Panc1 (cell line): ENCODE measurements around the gene ARL15. TPM values are rescaled to one million over a fixed set of nuclear protein-coding genes. Genes with fewer than 3 reads are reported as not detected.

Source experiments
- ATAC-seq: fragments of 200-7000 bp; cut with Tn5 transposase; 2 replicates; pipeline ENCODE4 v1.9.1; 2020; ENCODE audit warnings: mild to moderate bottlenecking, moderate library complexity
- BruUV-seq: library from RNA; stranded (reverse); fragments of 400-500 nt; replicated peaks from 2 replicates; lab custom pipeline; 2021; lab: Mats Ljungman, UMichigan
- CTCF ChIA-PET: fragments of 300-600 bp; sonication (Branson Sonifier 250); formaldehyde crosslinking; loops from one replicate; lab custom pipeline; 2022; ENCODE audit warnings: antibody characterized with exemption; lab: Charles Lee
- POLR2A ChIA-PET: fragments of 300-600 bp; sonication (Branson Sonifier 250); formaldehyde crosslinking; loops from one replicate; lab custom pipeline; 2022; ENCODE audit warnings: antibody characterized with exemption; lab: Charles Lee
- DNase-seq: peaks from one replicate; pipeline ENCODE4 v3.0.0-alpha.2; 2010; ENCODE audit warnings: low read depth, low spot score
- H3K27ac ChIP-seq: 2 replicates; pipeline ENCODE4 v1.5.1; 2011; ENCODE audit warnings: mild to moderate bottlenecking, low read length, inconsistent platforms
- H3K27me3 ChIP-seq: fragments of 200-500 bp; sonication (Bioruptor generic); 2 replicates; pipeline ENCODE4 v1.6.0; 2014; ENCODE audit warnings: low read length, inconsistent platforms; ENCODE audit not compliant: control insufficient read depth, insufficient read depth
- H3K36me3 ChIP-seq: fragments of 200-500 bp; sonication (Bioruptor generic); 2 replicates; pipeline ENCODE4 v1.5.1; 2014; ENCODE audit warnings: inconsistent platforms, mild to moderate bottlenecking, low read length, moderate library complexity; ENCODE audit not compliant: control insufficient read depth, insufficient read depth
- H3K4me1 ChIP-seq: 2 replicates; pipeline ENCODE4 v1.5.1; 2011; ENCODE audit warnings: inconsistent platforms, mild to moderate bottlenecking, low read length, moderate library complexity; ENCODE audit not compliant: control insufficient read depth, insufficient read depth
- H3K4me3 ChIP-seq, 2 experiments: 2 replicates each; pipeline ENCODE4 v1.5.1; 2011 to 2012; ENCODE audit warnings: low read depth in 2 of 2, low read length in 2 of 2, mild to moderate bottlenecking in 2 of 2, inconsistent platforms in 1 of 2, moderate library complexity in 1 of 2
- H3K9me3 ChIP-seq: fragments of 200-500 bp; sonication (Bioruptor generic); 2 replicates; pipeline ENCODE4 v1.5.1; 2014; ENCODE audit warnings: low read depth, mild to moderate bottlenecking, inconsistent platforms, low read length, moderate library complexity; ENCODE audit not compliant: control insufficient read depth, insufficient read depth
- CTCF ChIP-seq: fragments of 450-650 bp; IDR thresholded peaks from 2 replicates; pipeline ENCODE4 v1.5.1; 2017; ENCODE audit warnings: mild to moderate bottlenecking
- POLR2AphosphoS5 ChIP-seq: IDR thresholded peaks from 2 replicates; pipeline ENCODE4 v1.6.1; 2012; ENCODE audit warnings: mild to moderate bottlenecking, low read depth, low read length, moderate library complexity
- REST ChIP-seq, 2 experiments: IDR thresholded peaks; 2 replicates each; pipeline ENCODE4 v1.6.1; 2011 to 2012; ENCODE audit warnings: low read depth in 2 of 2, control low read depth in 1 of 2, low read length in 1 of 2, mild to moderate bottlenecking in 1 of 2, moderate library complexity in 1 of 2; ENCODE audit not compliant: insufficient read depth in 1 of 2
- SIN3A ChIP-seq: IDR thresholded peaks from 2 replicates; pipeline ENCODE4 v1.6.1; 2012; ENCODE audit warnings: low read depth, mild to moderate bottlenecking, low read length, moderate library complexity, borderline replicate concordance; ENCODE audit not compliant: insufficient read depth
- TCF7L2 ChIP-seq: IDR thresholded peaks from 2 replicates; pipeline ENCODE4 v1.6.1; 2011; ENCODE audit warnings: mild to moderate bottlenecking, low read depth, low read length, inconsistent platforms
- in situ Hi-C: cut with HindIII; loops from 2 replicates; pipeline ENCODE4 v1.10.0; 2016; ENCODE audit warnings: low sequenced_read_pairs, low pct_unique_long_range_greater_than_20kb
- intact Hi-C: fragments of 100-400 bp; cut with micrococcal nuclease; formaldehyde crosslinking; loops from one replicate; pipeline ENCODE4 v1.10.0; 2022; ENCODE audit not compliant: unreplicated experiment
- total RNA-seq: library from RNA; stranded (reverse); gene quantifications from one replicate; pipeline ENCODE4 v1.2.1, GENCODE V29; 2021; ENCODE audit not compliant: unreplicated experiment

The ARL15 gene
- total RNA-seq, 1 experiment from 2014 or later, result 16.5 TPM

DNA sequence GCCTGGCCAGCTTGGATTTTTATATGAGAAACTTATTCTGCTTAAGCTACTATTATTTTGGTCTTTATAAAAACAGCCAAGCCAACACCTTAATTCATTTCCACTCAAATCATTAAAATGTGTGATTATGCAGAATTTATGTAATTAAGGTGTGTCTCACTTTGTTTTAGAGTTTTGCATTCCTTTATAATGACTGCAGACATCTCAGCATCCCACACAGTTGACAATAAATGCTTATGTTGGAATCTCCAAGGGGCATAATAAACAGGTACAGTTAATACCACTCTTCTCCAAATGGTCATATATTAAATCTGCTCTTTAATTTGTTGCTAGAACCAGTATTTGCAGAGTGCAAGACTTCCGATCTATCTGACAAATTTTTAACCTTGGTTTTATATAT, 34.3 kb downstream of the ARL15 start:
- Histone ChIP-seq H3K9me3 (no peaks in the 10 kb centered on the region), H3K4me3 (no peak overlapping the region), H3K4me1 (no peaks in the 10 kb centered on the region), H3K36me3 (no peaks in the 10 kb centered on the region), H3K27ac (no peak overlapping the region), H3K27me3 (no peaks in the 10 kb centered on the region)
- in situ Hi-C loops, result no loop called here
- TF ChIP-seq REST (IDR thresholded peaks at IDR 0.05; ENCODE audit: insufficient read depth in 1 of 2, low read depth in 2 of 2, low read length in 1 of 2) (no peak), CTCF (no peak), SIN3A (no peak), TCF7L2 (no peak)
- ChIA-PET POLR2A (no interaction called here), CTCF (no interaction called here)
- no peak for DNase-seq
- ATAC-seq, result no peak
- intact Hi-C loops, result no loop called here
- BruUV-seq, result no TSS peak

DNA sequence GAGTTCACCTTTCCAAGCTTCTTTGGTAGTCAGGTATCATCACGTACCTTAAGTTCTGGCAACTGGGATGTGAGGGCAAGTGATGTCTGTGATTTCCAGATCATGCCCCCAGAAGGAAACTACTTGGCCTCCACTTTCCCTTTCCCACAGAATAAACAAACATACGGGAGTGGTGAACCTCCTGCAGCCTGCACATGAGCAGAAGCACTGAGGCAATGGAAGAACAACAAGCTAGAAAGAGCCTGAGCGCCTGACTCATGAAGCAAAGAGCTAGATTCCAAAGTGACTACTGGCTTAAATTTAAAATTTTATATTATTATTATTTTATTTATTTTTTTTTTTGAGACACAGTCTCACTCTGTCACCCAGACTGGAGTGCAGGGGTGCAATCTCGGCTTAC, 35.0 kb downstream of the ARL15 start:
- POLR2A ChIA-PET, result no interaction called here
- no peak overlapping the region for H3K27ac ChIP-seq
- no peaks in the 10 kb centered on the region for H3K4me1 ChIP-seq
- in situ Hi-C loops (no loop called here), intact Hi-C loops (no loop called here)
- BruUV-seq, result no TSS peak
- no peaks in the 10 kb centered on the region for H3K36me3 ChIP-seq
- ATAC-seq, result no peak
- DNase-seq, result no peak
- H3K4me3 ChIP-seq, result no peak overlapping the region
- no peaks in the 10 kb centered on the region for H3K9me3 ChIP-seq
- H3K27me3 ChIP-seq, result no peaks in the 10 kb centered on the region
- TF ChIP-seq TCF7L2, result no peak
- no peak for TF ChIP-seq SIN3A
- TF ChIP-seq CTCF, result no peak
- no peak for TF ChIP-seq REST (IDR thresholded peaks at IDR 0.05; ENCODE audit: insufficient read depth in 1 of 2, low read depth in 2 of 2, low read length in 1 of 2)
- no peak for TF ChIP-seq POLR2AphosphoS5
- CTCF ChIA-PET, result interaction anchor here (0.6 kb wide), 1 partner anchor 957 kb away, joined by 4 read pairs; no protein-coding TSS in a partner anchor
